NCI-H1694 (cell line): Measurements from ENCODE around the gene WDR82.

ENCODE experiments used
- DNase-seq: peaks from one replicate; lab custom pipeline; 2025; lab: John Stamatoyannopoulos, UW

The WDR82 gene

DNA sequence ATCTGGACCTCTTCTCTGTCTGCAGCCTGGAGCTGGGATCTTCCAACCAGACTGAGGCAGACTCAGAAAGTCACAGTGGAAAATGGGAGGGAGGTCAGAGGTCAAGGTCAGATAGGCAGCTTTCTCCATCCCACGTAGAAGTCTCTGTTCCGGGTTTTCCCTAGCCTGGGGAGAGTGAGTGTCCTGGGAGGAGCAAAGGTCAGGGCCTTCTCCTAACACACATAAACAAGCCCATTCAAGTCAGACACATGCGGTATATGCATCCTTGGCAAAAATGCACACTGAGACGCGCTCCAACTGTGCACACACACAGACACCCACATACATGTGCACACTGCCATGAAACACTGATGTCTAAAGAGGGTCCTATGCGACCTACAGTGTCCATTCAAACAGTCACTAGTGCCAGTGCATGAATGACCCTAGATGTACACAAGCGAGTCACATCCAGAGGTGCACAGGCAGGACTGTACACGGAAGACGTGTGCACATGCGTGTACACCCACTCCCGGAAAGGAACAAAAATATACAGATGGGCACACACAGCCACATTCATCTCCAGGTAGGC is 40.2 kb downstream of the WDR82 start:
- no peak for DNase-seq

DNA sequence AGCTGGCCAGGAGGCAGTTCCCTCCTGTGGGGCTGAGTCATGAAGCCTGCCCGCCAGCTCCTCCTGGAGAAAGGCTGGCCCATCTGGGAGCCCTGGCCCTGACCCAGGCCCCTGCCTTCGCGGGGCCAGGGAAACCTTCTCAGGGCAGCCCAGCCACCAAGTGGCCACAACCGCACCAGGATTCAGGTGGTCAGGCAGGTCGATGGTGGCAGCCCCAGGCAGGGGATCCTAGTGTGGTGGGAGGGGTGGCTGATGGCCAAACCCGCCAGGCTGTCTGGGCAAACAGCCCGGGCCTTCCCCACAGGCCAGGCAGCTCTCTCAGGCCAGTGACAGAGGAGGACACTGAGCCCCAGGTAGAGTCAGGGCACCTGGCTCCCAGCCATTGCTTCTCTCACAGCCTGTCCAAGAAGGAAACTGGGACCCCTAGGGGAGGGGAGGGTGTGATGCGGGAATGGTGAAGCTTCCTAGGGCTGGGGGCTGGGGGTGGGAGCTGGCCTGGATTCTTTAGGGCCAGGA is 40.7 kb downstream of the WDR82 start:
- DNase-seq: no peak

DNA sequence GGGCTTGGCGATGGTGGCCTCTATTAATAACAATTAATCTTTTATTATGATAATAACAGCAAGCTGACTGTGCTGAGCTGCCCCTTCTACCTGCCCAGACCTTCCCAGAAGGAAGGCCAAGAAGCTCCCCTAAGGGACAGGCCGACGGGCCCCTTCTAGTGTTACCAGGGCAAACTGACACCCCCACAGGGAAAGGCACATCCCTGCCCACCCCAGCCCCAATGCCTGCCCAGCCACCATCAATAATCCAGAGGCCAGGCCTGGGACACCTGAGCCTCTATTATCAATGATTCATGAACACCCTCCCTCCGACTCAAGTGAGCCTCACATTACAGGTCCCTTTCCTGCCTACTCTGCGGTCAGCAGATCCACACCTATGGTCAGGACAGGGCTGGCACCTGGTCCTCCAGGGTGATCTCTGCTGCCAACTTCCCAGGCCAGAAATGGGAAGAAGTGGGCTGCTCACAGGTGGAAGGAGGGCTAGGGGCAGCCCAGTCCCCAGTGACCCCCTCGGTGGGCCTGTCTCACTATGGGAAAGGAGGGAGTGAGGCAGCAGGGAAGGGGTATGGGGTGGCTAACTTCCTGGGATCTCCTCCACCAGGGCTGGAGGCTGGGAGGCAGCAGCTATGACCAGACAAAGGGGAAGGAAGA is 41.3 kb downstream of the WDR82 start:
- DNase-seq: no peak

DNA sequence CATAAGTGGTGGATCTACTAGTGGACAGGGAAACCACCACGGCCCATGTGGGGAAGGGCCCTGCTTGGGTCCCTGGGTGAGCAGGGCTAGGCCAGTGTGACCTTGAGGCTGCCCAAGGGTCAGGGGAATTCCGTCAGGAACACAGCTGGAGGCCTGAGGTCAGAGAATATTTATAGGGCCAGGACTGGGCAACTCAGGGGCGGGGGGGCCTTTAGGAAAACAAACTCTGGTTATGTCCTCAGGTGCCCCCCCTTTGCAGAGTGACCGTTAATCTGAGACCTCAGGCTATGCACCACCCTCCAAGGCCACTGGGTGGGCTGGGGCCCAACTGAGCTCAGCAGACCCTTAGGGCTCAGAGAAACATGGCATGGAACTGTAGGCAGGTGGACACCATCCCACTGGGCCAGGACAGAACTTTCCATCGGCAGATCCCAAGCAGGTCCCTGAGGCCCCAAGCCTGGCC is 42.0 kb downstream of the WDR82 start:
- no peak for DNase-seq

DNA sequence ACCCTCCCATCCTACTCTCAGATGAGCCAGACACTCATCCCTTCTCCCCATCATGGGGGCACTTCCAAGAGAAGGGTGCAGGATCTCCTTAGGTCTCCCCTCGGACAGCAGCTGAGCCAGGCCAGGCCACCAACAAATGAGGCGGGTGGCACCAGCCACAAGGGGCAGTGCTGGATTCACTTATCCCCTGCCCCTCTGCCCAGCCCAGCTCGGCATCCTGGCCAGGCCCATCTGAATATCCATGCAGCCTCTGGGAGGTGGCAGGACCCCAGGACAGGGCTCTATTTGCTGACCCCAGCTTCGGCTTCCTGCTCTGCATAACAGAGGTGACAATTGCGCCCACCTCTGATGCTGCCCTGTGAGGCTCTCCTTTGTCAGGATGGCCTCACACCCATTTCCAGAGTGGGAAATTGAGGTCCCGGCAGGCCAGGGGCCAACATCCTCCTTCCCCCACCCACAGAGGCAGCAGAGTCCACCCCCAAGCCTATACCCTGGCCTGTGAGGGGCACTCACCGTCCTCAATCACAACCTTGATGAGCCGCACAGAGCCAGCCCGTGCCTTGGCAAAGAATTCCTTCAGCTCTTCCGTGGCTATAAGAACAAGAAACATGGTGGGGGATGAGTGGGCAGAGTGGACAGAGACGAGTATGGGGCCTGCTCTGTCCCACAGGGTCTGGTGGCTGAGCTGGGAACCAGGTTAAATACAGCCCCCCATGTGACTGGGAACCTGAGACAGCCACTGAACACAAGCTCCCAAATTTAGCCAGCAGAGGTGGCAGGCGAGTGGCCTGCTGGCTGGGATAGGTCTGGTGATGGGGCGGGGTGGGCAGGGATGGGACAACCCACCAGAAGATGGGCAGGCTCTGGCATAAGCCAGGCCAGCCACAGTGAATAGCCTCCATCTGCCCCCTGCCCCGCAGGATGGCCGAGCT is 43.7 kb downstream of the WDR82 start:
- no peak for DNase-seq

DNA sequence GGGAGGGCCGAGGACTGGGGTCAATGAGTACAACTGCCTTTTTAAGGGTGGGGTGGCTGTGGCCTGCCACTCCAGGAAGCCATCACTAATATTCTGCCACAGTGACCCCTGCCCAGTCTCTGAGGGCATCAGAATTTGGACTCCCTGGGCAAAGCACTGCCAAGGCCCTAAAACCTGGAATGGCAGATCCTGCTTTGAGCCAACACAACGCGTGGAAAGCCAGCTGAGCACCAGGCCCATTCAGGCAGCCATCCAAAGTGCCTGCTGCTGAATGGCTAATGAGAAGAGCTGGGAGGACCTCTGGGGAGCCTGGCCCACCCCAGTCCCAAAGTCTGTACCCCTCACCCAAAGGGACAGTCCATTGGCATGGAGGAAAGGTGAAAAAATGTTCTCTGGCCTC is 44.5 kb downstream of the WDR82 start:
- DNase-seq: no peak

DNA sequence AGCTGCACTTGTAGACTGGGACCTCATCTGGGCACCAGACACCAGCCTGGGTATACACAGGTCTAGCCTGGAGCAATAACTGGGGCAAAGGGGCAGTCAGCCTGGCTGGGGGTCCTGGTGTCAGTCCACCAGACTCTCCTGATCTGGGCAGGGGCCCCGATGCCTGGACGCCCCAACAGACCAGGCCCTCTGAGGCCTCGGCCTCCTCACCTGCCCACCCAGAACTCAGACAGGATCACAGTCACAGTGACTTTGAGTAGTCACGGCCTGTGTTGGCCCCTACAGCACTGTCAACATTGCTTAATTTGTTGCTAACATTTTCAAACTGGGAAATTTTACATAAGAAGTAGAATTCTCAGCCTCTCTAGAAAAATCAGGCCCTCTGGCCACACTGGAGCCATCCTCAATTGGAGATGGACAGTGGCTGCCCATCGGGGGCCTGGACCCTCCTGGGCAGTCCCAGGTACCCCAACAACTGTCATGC is 45.3 kb downstream of the WDR82 start:
- DNase-seq: no peak

DNA sequence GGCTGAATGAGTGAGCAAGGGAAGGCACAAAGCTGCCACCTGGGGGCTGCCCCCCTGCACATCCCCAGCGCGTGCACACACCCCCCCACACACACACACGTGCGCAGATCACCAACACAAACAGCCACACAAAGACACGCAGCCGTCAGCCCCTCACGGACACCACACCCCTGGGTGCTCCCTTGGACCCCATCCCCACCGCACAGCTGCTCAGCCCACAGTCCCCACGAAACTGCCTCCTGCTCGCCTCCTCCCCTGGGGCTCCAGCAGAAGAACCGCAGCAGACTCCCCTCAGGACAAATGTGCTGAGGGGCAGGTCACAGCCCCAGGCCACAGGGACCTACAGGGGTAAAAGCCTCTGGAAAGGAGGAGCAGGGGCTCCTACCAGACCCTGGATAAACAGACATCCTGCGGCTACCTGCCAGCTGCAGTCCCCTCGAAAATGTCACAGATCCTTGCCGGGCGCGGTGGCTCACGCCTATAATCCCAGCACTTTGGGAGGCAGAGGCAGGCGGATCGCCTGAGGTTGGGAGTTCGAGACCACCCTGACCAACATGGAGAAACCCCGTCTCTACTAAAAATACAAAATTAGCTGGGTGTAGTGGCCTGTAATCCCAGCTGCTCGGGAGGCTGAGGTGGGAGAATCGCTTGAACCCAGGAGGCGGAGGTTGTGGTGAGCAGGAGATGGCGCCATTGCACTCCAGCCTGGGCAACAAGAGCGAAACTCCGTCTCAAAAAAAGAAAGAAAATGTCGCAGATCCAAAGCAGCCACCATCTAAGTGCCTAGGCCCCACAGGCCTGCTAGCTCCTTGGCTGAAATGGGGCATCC is 46.0 kb downstream of the WDR82 start:
- no peak for DNase-seq

DNA sequence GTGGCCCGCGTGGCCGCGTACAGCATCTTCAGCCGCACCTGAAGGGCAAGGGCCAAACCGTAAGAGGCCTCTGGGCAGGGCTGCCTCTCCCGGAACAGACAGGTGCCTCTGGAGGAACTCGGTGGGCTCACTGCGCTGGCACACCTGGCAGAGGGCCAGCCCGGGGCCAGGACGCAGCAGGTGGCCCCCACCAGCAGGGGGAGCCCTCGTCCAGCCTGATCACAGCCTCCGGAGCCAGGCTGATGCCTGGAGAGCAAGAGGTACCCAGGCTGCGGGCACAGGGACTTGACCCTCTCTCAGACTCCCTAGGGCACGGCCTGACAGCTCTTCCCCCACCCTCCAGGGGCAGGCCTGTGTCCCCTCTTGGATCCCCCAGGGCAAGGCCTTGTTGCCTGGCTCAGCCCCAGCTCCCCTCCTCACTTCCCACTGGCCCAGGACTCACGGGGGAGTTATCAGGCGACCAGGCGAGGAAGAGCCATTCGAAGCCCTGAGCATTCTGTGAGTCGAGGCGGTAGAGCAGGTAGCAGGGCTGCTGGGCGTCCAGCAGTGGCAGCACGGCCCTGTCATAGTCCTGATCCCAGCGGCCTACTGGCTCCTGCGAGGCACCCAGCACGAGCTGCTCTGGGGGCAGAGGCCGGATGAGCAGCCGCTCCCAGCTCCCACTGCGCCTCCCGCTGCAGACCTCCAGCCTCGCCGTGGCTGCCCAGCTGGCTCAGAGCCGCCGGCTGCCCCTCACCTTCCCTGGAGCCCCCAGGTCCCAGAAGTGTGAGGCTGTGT is 46.8 kb downstream of the WDR82 start:
- DNase-seq: no peak

DNA sequence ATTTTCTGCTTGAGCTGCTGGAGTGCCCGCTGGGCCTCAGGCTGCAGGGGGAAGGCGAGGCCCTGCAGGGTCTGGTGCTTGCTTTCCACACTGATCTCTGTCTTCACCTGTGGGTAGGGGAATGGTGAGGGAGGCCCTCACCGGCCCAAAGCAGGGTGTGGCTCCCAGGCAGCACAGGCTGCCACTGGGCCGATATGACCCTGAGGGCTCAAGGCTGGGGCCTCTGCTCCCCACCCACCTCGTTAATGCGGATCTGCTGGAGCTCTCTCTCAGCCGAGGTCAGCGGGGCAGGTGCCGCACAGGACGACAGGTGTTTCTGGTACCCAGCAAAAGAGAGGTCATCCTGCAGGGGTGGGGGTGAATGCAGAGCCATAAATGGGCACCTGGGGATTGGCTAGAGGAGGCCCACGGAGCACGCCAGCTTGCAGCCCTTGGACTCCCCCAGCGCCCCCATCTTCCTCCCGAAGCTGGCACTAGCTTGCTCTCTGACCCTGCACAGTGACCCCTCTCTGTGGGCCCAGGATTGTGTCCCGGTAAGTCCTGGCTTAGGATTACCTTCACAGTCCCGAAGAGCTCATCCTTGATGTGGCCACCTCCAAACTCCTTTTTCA is 47.5 kb downstream of the WDR82 start:
- no peak for DNase-seq

DNA sequence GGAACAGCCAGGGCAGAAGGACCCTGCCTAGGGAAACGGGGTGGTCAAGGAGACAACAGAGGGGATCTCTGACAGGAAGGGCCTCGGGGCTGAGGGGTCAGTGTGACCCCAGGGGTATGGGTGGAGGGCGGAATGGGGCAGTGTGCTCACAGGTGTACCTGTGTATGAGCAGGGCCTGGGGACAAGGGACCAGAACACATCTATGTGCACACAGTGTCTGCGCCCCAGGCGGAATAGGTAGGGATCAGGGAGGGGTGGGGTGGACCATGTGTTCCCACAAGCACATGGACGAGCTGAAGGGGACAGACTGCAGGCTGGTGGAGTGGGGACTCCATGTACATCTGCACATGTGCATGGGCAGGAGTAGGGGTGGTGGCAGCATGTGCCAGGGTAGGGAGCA is 48.0 kb downstream of the WDR82 start:
- DNase-seq: no peak

DNA sequence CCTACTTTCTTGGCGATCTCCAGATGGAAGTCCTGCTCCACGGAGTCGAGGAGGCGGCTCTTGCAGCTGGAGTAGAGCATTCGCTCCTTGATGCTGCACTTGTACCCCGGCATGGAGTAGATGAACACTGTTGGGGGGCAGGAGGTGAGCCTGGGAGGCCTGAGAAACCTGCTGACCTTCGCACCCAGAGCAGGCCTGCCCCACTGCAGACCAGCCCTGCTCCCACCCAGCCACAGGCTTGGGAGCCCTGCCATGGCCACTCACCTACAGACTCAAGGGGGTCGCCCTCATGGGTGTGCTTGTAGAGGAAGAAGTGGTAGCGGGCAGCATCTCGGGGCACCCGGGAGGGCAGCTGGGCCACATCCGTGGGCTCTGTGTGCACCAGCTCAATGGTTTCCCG is 48.8 kb downstream of the WDR82 start:
- no peak for DNase-seq

DNA sequence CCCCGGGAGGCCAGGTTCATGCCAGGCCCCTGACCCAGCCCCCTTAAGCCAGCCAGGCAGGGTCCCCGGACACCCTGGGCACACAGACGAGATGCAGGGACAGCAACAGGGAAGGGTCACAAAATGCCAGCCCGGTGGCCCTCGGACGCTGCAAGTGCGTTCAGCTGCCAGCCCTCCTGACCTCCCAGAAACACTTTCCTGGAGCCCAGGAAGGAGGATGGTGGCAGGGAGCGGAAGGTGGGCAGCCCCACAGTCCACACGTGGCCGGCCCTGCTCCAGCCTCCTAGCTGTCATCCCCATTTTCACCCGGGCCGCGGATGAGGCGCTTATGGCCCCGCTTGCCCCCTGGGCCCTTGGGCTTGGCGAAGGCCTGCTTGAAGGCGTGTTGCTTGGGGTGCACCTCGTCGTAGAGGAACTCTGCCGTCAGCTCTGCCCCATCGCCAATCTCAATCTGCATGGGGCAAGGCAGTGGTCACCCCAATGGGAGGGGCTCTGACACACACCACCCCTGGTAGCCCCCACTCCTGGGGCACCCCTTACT is 49.6 kb downstream of the WDR82 start:
- no peak for DNase-seq

DNA sequence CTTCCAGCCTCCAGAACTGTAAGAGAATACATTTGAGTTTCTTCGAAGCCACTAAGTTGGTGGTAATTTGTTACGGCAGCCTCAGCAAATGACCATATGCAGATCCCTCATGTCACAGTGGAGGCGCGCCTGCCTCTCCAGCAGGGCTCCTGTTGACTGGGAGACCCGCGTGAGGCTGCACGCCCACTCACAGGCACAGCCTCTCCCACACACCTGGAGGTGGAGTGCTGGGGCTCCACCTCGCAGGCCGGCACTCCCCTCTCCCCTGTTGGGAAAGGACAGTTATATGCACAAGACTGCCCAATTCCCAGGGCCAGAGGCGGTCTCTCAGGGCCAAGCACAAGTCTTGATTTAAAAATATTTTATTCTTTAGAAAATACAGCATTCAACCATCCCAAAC is 50.2 kb downstream of the WDR82 start:
- DNase-seq: no peak

DNA sequence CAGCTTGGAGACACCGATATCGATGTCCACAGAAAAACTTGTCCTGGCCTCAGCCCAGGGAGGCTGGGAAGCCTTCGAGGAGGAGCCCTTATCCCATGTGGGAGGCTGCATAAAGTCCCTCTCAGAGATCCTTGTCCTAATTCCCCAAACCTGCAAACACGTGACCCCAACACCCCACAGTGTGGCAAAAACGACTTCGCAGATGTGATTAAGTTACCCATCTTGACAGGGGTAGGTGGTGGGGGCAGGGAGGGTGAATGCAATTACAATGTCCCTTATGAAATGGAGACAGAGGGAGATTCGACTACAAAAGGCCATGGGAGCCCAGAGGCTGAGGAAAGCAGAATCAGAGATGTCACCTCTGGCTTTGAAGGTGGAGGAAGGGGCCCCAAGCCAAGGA is 50.7 kb downstream of the WDR82 start:
- DNase-seq: no peak

DNA sequence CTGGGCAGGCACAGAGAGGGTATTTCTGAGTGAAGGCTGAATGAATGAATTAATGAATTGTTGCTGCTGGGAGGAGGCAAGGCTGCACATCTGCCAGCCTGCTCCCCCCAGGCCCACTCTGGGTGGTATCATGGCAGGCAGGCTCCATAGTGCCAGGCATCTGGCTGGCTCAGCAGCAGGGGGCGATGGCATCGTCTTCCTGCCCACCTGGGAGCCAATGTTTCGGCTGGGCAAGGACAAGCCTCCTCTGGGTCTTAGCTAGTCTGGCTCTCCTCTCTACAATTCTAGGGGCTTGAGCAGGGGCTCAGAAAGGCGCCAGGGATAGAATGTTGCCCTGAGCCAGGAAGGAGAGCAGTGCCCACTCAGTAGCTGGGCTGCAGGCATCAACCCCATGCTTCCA is 51.3 kb downstream of the WDR82 start:
- no peak for DNase-seq

DNA sequence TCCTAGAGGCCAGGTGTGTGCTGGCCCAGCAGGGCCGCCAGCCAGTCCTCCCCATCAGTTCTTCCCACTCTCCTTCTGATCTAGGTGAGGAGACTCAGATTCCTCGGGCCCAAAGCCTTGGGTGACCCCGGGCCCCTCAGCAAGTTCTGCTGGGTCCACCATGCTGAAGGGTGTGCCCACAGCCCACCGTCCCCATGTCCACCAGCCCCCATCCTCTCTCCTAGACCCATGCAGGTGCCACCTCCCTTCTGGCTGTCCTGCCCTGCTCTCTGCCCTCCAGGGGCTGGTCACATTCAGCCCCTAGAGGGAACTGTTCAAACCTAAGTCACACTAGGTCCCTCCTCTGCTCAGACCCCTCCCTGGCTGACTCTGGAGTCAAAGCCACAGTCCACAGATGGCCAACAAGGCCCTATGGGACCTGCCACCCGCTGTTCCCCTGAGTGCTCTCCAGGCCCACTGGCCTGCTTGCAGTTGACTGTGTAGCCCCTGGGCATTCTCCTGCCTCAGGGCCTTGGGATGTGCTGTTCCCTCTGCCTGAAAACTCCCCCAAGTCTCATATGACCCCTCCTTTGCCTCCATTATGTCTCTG is 52.1 kb downstream of the WDR82 start:
- no peak for DNase-seq

DNA sequence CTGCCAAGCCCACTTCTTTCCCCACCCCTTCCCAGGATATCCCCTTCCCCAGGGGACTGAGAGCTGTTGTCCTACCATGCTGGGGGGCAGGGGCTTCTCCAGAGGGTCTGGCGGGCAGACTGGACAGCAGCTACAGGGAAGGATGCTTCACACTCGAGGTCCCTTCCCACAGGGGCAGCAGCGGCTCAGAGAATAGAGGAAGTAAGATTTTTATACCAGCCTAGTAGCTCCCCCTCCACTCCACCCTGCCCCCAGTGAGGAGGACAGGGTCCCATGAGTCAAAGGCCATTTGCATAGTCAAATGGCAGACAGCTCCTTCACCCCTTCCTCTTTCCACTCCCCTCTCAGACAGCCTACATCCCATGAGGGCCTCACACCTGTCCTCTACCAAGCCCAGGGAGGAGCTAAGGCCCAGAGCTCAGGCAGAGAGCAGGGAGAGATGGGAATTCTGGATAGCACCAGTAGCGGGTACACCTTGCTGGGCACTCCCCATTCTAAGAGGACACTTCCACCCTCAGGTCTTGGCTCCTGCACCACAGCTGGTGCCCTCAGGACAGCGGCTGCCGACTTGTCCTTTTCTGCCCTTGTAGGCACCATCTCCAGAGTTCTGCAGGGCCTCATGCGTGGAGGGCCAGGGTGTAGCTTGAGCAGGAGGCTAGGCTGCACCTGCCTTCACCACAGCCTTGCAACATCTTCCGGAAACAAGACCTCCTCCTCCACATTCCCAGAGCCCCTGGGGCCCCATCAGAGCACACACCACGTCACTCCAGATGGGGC is 52.8 kb downstream of the WDR82 start, which contains the start of gene TLR9:
Gene TLR9 (minus strand): TSS at position 194 of the 777 bp plus-strand sequence. CDS start 116 bp downstream, at position 78.
- no peak for DNase-seq
